GM12892 (cell line): Measurements from ENCODE around the gene CNDP1.

Experiments
- DNase-seq: peaks from one replicate; pipeline ENCODE4 v3.0.0; 2011; ENCODE audit not compliant: insufficient read length
- FAIRE-seq: peaks from 2 replicates; lab custom pipeline; 2011; peaks lifted over from hg19 to GRCh38; lab: Jason Lieb, UNC
- POLR2A ChIP-seq: IDR thresholded peaks from 2 replicates; pipeline ENCODE4 v1.6.1; 2011; ENCODE audit warnings: low read depth, low read length, control low read depth
- POLR2AphosphoS5 ChIP-seq: IDR thresholded peaks from 2 replicates; pipeline ENCODE4 v1.6.1; 2011; ENCODE audit warnings: low read depth, low read length, control low read depth
- TAF1 ChIP-seq: IDR thresholded peaks from 2 replicates; pipeline ENCODE4 v1.6.1; 2011; ENCODE audit warnings: low read depth, mild to moderate bottlenecking, control low read depth, low read length, borderline replicate concordance

Gene CNDP1

DNA sequence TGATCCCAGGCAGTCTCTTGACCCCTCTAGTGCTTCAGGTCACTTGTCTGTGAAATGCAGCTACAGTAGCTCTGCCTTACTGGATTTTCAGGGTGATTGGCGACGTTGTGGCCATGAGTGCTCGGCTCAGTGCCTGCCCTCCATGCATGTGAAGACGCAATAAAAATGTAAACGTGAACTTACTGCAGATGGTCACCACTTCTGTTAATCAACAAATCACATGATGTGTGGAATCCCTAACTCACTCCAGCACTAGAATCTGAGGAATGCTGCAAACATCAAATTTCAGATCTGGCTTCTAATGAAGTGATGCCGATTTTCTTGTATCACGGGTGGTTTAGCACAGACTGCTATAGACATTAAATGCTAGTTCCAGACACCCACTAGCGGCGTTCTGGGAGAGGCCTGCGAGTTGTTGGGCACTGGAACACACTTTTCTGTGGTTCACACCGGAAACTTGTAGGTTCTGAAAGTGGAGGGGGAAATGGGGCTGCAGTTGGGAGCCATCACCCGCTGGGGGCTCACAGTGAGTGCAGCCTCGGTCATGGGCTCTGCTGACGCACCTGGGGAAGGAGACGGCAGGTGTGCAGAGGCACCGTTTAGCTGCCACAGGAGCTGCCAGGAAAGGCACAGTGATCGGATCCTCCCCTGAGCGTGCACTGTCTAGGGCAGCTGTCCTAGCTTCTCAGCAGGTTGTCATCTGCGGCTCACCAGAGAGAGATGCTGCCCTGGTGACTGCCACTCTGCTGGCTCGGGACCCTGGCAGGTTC, 6.5 kb downstream of the CNDP1 start:
- no peak for FAIRE-seq
- TF ChIP-seq TAF1 (no peak), POLR2A (no peak), POLR2AphosphoS5 (no peak)
- no peak for DNase-seq

DNA sequence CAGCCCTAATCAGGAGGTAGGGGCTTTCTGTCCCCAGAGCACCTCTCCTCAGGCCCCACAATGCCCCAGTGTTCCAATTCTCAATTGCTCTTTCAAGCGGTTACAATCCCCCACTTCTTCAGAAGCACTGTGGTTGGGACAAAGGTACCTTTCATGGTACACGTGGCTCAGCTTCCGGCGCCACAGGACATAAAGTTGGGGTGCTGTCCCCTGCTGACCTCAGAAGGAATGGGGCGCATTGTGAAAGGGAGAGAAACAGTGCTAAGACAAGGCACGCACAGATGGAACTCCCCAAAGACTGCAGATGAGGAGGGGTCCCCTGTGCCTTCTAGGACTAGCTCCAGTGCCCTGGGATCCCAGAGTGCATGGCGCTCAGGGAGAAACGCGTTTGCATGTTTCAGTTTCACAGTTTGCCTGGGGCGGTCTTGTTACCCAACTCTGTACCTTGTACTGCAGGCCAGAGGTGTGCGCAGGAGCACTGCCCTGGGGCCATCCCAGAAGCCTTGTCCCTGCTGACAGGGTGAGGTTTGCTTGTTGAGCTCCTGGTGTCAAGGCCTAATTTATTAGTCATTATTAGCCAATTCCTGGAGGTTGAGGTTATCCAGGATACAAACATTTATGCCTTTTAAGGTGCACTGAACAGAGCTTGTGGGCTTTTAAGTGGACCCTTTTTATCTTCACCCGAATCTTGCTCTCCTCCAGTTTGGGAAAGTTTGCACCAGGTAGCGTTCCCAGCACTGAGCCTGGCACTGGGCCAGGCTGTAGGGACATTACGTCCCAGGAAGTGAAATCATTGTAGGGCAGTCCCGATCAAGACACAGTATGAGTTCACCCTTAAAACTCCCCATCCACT, 7.6 kb downstream of the CNDP1 start:
- DNase-seq (no peak), FAIRE-seq (no peak)
- TF ChIP-seq TAF1 (no peak), POLR2A (no peak), POLR2AphosphoS5 (no peak)

GRCh38 chr18:74544898-74545297, 10.6 kb downstream of the CNDP1 start:
- FAIRE-seq: no peak
- TF ChIP-seq POLR2A (no peak), TAF1 (no peak), POLR2AphosphoS5 (no peak)
- no peak for DNase-seq

DNA sequence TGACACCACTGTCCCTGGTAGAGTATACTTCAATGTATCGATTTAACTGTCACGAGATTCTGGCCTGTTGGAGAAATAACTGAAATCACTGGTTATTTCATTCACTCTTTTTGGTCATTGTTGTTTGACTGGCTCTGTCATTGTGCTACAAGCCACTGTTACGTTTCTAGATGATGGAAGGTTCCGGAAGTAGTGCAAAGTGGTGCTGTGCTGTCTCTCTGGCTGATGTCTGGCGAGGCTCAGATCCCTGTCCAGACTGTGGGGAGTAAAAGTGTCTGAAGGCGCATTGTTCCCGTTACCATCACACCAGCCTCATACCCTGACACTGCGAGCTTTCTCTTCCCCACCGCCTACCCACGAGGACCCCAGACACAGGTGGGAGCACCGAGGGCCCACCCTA, 11.7 kb downstream of the CNDP1 start:
- DNase-seq (no peak), FAIRE-seq (no peak)
- no peak for TF ChIP-seq POLR2A
- TF ChIP-seq POLR2AphosphoS5: no peak
- TF ChIP-seq TAF1: no peak

- FAIRE-seq (no peak), DNase-seq (no peak)
- TF ChIP-seq TAF1 (no peak), POLR2AphosphoS5 (no peak), POLR2A (no peak)
Observed at GRCh38 chr18:74546751-74547530, 12.6 kb downstream of the CNDP1 start.

DNA sequence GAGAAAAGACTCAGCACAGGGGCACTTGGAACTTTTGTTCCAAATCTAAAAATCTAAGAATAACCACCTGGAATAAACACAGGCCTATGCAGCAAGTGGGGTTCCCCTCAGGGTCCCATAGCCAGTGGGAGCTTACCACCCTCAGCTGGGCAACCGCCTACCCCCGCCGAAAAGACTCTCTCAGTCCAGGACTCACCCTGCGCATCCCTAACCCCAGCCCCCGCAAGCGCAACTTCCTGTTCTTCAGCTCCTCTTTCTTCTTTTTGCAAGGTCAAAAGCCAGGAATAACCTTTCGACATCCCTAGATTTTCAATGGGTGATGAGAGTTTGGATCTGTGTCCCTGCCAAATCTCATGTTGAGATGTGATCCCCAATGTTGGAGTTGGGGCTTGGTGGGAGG, 13.6 kb downstream of the CNDP1 start:
- FAIRE-seq (no peak), DNase-seq (no peak)

DNA sequence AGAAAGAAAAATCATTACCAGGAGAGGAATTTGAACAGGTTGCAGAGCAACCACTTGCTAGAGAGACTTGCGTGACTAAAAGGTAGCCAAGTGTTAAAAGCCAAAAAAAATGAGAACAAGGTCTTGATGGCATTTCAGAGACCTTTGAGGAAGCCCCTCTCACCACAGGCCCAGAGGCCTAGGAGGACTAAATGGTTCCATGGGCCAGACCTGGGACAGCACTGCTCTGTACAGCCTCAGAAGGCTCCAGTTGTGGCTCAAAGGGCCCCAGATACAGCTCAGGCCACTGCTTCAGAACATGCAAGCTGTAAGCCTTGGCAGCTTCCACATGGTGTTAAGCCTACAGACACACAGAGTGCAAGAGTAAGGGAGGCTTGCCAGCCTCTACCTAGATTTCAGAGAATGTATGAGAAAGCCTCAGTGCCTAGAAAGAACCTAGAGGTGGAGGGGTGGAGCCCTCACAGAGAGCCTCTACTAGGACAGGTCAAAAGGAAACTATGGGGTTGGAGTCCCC, 15.3 kb downstream of the CNDP1 start:
- DNase-seq: no peak
- TF ChIP-seq TAF1 (no peak), POLR2AphosphoS5 (no peak), POLR2A (no peak)
- FAIRE-seq: no peak

More for the DNA sequence above, 13.6 kb downstream of the CNDP1 start:
- no peak for TF ChIP-seq TAF1

- FAIRE-seq (no peak), DNase-seq (no peak)
- TF ChIP-seq POLR2AphosphoS5 (no peak), TAF1 (no peak), POLR2A (no peak)
Observed at GRCh38 chr18:74550886-74551285, 16.6 kb downstream of the CNDP1 start.

DNA sequence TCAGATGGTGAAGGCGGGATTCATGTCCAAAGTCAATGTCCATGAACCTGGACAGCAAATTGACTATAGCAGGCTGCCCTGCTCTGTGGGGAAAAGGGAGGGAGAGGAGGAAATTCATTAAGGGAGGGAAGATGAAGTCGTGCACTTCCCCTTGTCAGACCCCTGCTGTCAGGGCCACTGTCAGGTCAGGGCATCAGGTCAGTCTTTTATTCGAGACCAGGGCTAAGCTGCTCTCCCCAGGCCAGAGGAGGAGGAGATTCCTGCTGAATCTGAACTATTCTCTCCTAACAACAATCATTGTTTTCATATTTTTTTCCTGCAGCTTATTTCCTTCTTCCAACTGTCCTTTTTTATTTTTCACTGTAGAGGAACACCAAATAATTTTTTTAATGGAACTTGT, 17.2 kb downstream of the CNDP1 start:
- TF ChIP-seq POLR2AphosphoS5: no peak
- TF ChIP-seq TAF1: no peak
- no peak for TF ChIP-seq POLR2A
- no peak for DNase-seq
- FAIRE-seq: no peak

- DNase-seq: peak; percentile 58
- TF ChIP-seq TAF1: no peak
- no peak for TF ChIP-seq POLR2AphosphoS5
- no peak for TF ChIP-seq POLR2A
- FAIRE-seq: peak; percentile 87
Observed at GRCh38 chr18:74551936-74552555, 17.7 kb downstream of the CNDP1 start.
